H9 (cell line): ENCODE measurements around the gene PTK7. TPM values are rescaled to one million over a fixed set of nuclear protein-coding genes. Genes with fewer than 3 reads are reported as not detected.

Experiments used
- DNase-seq: peaks from one replicate; pipeline ENCODE4 v3.0.0-alpha.2; 2017
- H2AFZ ChIP-seq: one replicate; pipeline ENCODE4 v1.6.1; 2013; ENCODE audit warnings: mild to moderate bottlenecking, low read length, control low read depth, moderate library complexity
- H2AK5ac ChIP-seq: 2 replicates; pipeline ENCODE4 v1.6.1; 2013; ENCODE audit warnings: low read length, control low read depth, mixed read lengths; ENCODE audit not compliant: insufficient read length
- H2BK120ac ChIP-seq: one replicate; pipeline ENCODE4 v1.6.1; 2013; ENCODE audit warnings: low read depth, mild to moderate bottlenecking, low read length, control low read depth, inconsistent platforms; ENCODE audit not compliant: poor library complexity, severe bottlenecking
- H2BK12ac ChIP-seq: 2 replicates; pipeline ENCODE4 v1.6.1; 2013; ENCODE audit warnings: low read length, control low read depth, mixed read lengths, low read depth; ENCODE audit not compliant: insufficient read length
- H2BK15ac ChIP-seq: 2 replicates; pipeline ENCODE4 v1.6.1; 2013; ENCODE audit warnings: low read depth, low read length, control low read depth
- H2BK20ac ChIP-seq: one replicate; pipeline ENCODE4 v1.6.1; 2013; ENCODE audit warnings: low read depth, mild to moderate bottlenecking, low read length, control low read depth, inconsistent platforms; ENCODE audit not compliant: poor library complexity, severe bottlenecking
- H2BK5ac ChIP-seq: 2 replicates; pipeline ENCODE4 v1.6.1; 2013; ENCODE audit warnings: low read length, control low read depth, mixed read lengths; ENCODE audit not compliant: insufficient read length
- H3K14ac ChIP-seq: 2 replicates; pipeline ENCODE4 v1.6.1; 2013; ENCODE audit warnings: low read length, control low read depth; ENCODE audit not compliant: insufficient read depth
- H3K18ac ChIP-seq: 2 replicates; pipeline ENCODE4 v1.6.1; 2013; ENCODE audit warnings: low read depth, mild to moderate bottlenecking, mixed read lengths, low read length, control low read depth; ENCODE audit not compliant: insufficient read length
- H3K23ac ChIP-seq: 2 replicates; pipeline ENCODE4 v1.6.1; 2013; ENCODE audit warnings: low read length, control low read depth, mixed read lengths, low read depth; ENCODE audit not compliant: insufficient read length
- H3K23me2 ChIP-seq: 2 replicates; pipeline ENCODE4 v1.6.1; 2013; ENCODE audit warnings: low read depth, mild to moderate bottlenecking, mixed read lengths, low read length, control low read depth; ENCODE audit not compliant: insufficient read length, poor library complexity, severe bottlenecking
- H3K27ac ChIP-seq: 2 replicates; pipeline ENCODE4 v1.5.1; 2013; ENCODE audit warnings: low read length, control low read depth, mixed read lengths, low read depth; ENCODE audit not compliant: insufficient read length
- H3K27me3 ChIP-seq: 2 replicates; pipeline ENCODE4 v1.6.1; 2013; ENCODE audit warnings: low read length, control low read depth, inconsistent platforms; ENCODE audit not compliant: insufficient read depth
- H3K4ac ChIP-seq: 2 replicates; pipeline ENCODE4 v1.6.1; 2013; ENCODE audit warnings: low read depth, mild to moderate bottlenecking, control low read depth, inconsistent platforms, low read length, moderate library complexity
- H3K4me1 ChIP-seq: 2 replicates; pipeline ENCODE4 v1.6.1; 2013; ENCODE audit warnings: low read length, control low read depth, inconsistent platforms; ENCODE audit not compliant: insufficient read depth
- H3K4me2 ChIP-seq: 2 replicates; pipeline ENCODE4 v1.6.1; 2013; ENCODE audit warnings: low read length, control low read depth, mixed read lengths; ENCODE audit not compliant: insufficient read length, insufficient read depth
- H3K56ac ChIP-seq: 2 replicates; pipeline ENCODE4 v1.6.1; 2013; ENCODE audit warnings: low read depth, mild to moderate bottlenecking, mixed read lengths, low read length, control low read depth; ENCODE audit not compliant: insufficient read length
- H3K79me1 ChIP-seq: 2 replicates; pipeline ENCODE4 v1.6.1; 2013; ENCODE audit warnings: low read depth, mild to moderate bottlenecking, moderate library complexity, low read length, control low read depth, inconsistent platforms; ENCODE audit not compliant: insufficient read depth, poor library complexity, severe bottlenecking
- H3K79me2 ChIP-seq: 2 replicates; pipeline ENCODE4 v1.6.1; 2013; ENCODE audit warnings: low read length, control low read depth, inconsistent platforms; ENCODE audit not compliant: insufficient read depth
- H3K9ac ChIP-seq: 2 replicates; pipeline ENCODE4 v1.6.1; 2013; ENCODE audit warnings: low read length, control low read depth, mixed read lengths; ENCODE audit not compliant: insufficient read length; ENCODE audit errors: extremely low read depth
- H3K9me3 ChIP-seq: one replicate; pipeline ENCODE4 v1.6.1; 2013; ENCODE audit warnings: low read depth, low read length, inconsistent platforms; ENCODE audit not compliant: control insufficient read depth
- H3T11ph ChIP-seq: one replicate; pipeline ENCODE4 v1.6.1; 2013; ENCODE audit warnings: mild to moderate bottlenecking, low read length, control low read depth, inconsistent platforms
- H4K20me1 ChIP-seq: one replicate; pipeline ENCODE4 v1.6.1; 2013; ENCODE audit not compliant: control insufficient read depth, insufficient read length, insufficient read depth
- H4K5ac ChIP-seq: 2 replicates; pipeline ENCODE4 v1.6.1; 2013; ENCODE audit warnings: low read depth, mild to moderate bottlenecking, mixed read lengths, low read length, control low read depth; ENCODE audit not compliant: insufficient read length
- H4K8ac ChIP-seq: replicated peaks from 2 replicates; pipeline ENCODE4 v1.6.1; 2013; ENCODE audit warnings: low read length, control low read depth, mixed read lengths, low read depth; ENCODE audit not compliant: insufficient read length
- H4K91ac ChIP-seq: 2 replicates; pipeline ENCODE4 v1.6.1; 2013; ENCODE audit warnings: low read depth, mild to moderate bottlenecking, moderate library complexity, mixed read lengths, low read length, control low read depth; ENCODE audit not compliant: insufficient read length
- H3K27ac Mint-ChIP-seq, 3 experiments: 2 replicates in 2 of 3; 3 replicates in 1 of 3; pipeline ENCODE4 v1.8.0; 2020 to 2021; ENCODE audit warnings: mixed read lengths in 3 of 3, mild to moderate bottlenecking in 1 of 3, moderate library complexity in 1 of 3
- H3K27me3 Mint-ChIP-seq: 2 replicates; pipeline ENCODE4 v1.8.0; 2021; ENCODE audit warnings: low read depth, mild to moderate bottlenecking, moderate library complexity, mixed read lengths
- H3K36me3 Mint-ChIP-seq, 3 experiments: 2 replicates in 2 of 3; 3 replicates in 1 of 3; pipeline ENCODE4 v1.8.0; 2020 to 2021; ENCODE audit warnings: low read depth in 3 of 3, mixed read lengths in 3 of 3; ENCODE audit not compliant: insufficient read depth in 1 of 3
- H3K4me1 Mint-ChIP-seq, 2 experiments: 2 replicates each; pipeline ENCODE4 v1.8.0; 2020; ENCODE audit warnings: mixed read lengths in 2 of 2
- H3K4me3 Mint-ChIP-seq, 2 experiments: 2 replicates in 1 of 2; 3 replicates in 1 of 2; pipeline ENCODE4 v1.8.0; 2020 to 2021; ENCODE audit warnings: mild to moderate bottlenecking in 2 of 2, mixed read lengths in 2 of 2, moderate library complexity in 1 of 2
- H3K9me3 Mint-ChIP-seq, 2 experiments: 2 replicates in 1 of 2; 3 replicates in 1 of 2; pipeline ENCODE4 v1.8.0; 2020; ENCODE audit warnings: mild to moderate bottlenecking in 2 of 2, mixed read lengths in 2 of 2, moderate library complexity in 1 of 2
- WGBS: extraction: QIAGEN DNeasy Blood & Tissue Kit; methylation state at CpG from one replicate; pipeline ENCODE4 v1.1.7; 2013; ENCODE audit warnings: missing lambda C conversion rate, low lambda C conversion rate, mixed read lengths; ENCODE audit not compliant: insufficient read length; ENCODE audit errors: extremely low coverage; 5-methylcytosine and 5-hydroxymethylcytosine counted together
- total RNA-seq: library from RNA; stranded (reverse); gene quantifications from 2 replicates; pipeline ENCODE4 v1.2.1, GENCODE V29; 2021
- TF ChIP-seq, protein P1 (sequence below): fragments of 200-600 bp; sonication (generic); conservative IDR thresholded peaks from 3 replicates; pipeline ENCODE4 v1.8.0; 2021; ENCODE audit warnings: antibody characterized with exemption, mild to moderate bottlenecking

PTK7 gene
- total RNA-seq, 1 experiment from 2014 or later, result 128 TPM

DNA sequence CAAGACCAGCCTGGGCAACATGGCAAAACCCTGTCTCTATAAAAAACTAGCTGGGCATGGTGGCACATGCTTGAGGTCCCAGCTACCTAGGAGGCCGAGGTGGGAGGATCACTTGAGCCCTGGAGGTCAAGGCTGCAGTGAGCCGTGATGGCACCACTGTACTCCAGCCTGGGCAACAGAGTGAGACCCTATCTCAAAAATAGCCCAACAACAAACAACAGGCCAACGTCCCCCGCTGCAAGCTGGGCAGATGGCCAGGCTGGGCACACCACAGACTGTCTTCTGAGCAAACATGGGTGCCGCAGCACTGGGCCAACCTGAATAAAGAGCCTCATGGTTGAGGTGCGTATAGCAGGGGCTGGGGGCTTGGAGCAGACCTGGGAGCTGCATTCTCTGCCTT lies 48.4 kb downstream of the PTK7 start:
- H4K8ac ChIP-seq, result no peak overlapping the region
- H3K27ac ChIP-seq, result no peak overlapping the region
- H4K5ac ChIP-seq, result no peak overlapping the region
- peaks cover 3% of the 10 kb centered on the region; the same call in 1 of the 2 replicates for H3K79me2 ChIP-seq
- TF ChIP-seq, protein P1, sequence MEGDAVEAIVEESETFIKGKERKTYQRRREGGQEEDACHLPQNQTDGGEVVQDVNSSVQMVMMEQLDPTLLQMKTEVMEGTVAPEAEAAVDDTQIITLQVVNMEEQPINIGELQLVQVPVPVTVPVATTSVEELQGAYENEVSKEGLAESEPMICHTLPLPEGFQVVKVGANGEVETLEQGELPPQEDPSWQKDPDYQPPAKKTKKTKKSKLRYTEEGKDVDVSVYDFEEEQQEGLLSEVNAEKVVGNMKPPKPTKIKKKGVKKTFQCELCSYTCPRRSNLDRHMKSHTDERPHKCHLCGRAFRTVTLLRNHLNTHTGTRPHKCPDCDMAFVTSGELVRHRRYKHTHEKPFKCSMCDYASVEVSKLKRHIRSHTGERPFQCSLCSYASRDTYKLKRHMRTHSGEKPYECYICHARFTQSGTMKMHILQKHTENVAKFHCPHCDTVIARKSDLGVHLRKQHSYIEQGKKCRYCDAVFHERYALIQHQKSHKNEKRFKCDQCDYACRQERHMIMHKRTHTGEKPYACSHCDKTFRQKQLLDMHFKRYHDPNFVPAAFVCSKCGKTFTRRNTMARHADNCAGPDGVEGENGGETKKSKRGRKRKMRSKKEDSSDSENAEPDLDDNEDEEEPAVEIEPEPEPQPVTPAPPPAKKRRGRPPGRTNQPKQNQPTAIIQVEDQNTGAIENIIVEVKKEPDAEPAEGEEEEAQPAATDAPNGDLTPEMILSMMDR, result no peak
- no peak overlapping the region for H2AK5ac ChIP-seq
- Mint-ChIP-seq H3K27me3 (no peaks in the 10 kb centered on the region), H3K9me3 (no peaks in the 10 kb centered on the region), H3K36me3 (no peaks in the 10 kb centered on the region), H3K27ac (peak overlapping the region in 1 of 3 experiments; percentile 62; a peak in 1 of 7 replicates), H3K4me3 (no peak overlapping the region), H3K4me1 (peaks cover 50 to 64% of the 10 kb centered on the region in 2 experiments)
- no peaks in the 10 kb centered on the region for H3K9me3 ChIP-seq
- no peak overlapping the region for H3K56ac ChIP-seq
- H2BK120ac ChIP-seq, result no peak overlapping the region
- DNase-seq, result no peak
- no peak overlapping the region for H3T11ph ChIP-seq
- H2BK5ac ChIP-seq, result no peak overlapping the region
- H3K4me2 ChIP-seq, result no peak overlapping the region
- H3K23ac ChIP-seq, result no peak overlapping the region
- H3K79me1 ChIP-seq, result no peaks in the 10 kb centered on the region
- H3K9ac ChIP-seq, result no peak overlapping the region
- H3K27me3 ChIP-seq, result no peaks in the 10 kb centered on the region
- no peak overlapping the region for H2BK20ac ChIP-seq
- no peak overlapping the region for H3K18ac ChIP-seq
- H2BK12ac ChIP-seq, result no peak overlapping the region
- no peak overlapping the region for H3K4ac ChIP-seq
- no peak overlapping the region for H2AFZ ChIP-seq
- H4K20me1 ChIP-seq, result no peaks in the 10 kb centered on the region
- H4K91ac ChIP-seq, result no peak overlapping the region
- WGBS, result no CpG with 5 or more reads among the region's 6 CpGs
- no peaks in the 10 kb centered on the region for H3K4me1 ChIP-seq
- no peaks in the 10 kb centered on the region for H3K23me2 ChIP-seq
- H3K14ac ChIP-seq, result no peak overlapping the region
- H2BK15ac ChIP-seq, result no peak overlapping the region
